ENCODE data around the gene LCE1D.

Gene LCE1D

DNA sequence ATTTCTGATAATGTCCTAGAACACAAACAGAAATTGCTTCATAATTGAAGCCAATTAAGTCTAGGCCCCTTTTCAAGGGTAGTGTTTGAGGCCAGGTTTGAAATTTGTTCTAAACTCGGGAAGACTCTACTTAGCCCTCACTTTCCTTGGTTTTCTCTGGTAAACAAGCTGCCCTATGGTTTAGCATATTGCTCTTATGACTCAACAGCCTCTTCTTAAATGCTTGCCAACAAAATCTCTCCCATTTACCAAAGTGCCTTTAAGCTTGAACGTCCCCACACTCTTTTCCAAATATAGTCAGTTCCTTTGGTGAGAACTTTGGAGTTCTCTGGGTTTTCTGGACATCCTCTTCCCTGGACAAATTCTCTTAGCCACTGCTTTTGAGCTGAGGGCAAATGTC lies 40.3 kb downstream of the LCE1D start:
- Histone ChIP-seq H3K27ac (replicated peaks) (no peak overlapping the region), H3K4me3 (replicated peaks; ENCODE audit: insufficient read depth, low read length) (no peak overlapping the region), H3K27me3 (ENCODE audit: insufficient read depth, poor library complexity, severe bottlenecking) (no peaks in the 10 kb centered on the region)
- TF ChIP-seq POLR2AphosphoS5 (IDR thresholded peaks at IDR 0.05; ENCODE audit: low read depth) (no peak), GABPA (IDR thresholded peaks at IDR 0.05; ENCODE audit: low read depth) (no peak), SPI1 (IDR thresholded peaks at IDR 0.05; ENCODE audit: borderline replicate concordance, low read depth) (no peak)
- TF ChIP-seq, protein P1, sequence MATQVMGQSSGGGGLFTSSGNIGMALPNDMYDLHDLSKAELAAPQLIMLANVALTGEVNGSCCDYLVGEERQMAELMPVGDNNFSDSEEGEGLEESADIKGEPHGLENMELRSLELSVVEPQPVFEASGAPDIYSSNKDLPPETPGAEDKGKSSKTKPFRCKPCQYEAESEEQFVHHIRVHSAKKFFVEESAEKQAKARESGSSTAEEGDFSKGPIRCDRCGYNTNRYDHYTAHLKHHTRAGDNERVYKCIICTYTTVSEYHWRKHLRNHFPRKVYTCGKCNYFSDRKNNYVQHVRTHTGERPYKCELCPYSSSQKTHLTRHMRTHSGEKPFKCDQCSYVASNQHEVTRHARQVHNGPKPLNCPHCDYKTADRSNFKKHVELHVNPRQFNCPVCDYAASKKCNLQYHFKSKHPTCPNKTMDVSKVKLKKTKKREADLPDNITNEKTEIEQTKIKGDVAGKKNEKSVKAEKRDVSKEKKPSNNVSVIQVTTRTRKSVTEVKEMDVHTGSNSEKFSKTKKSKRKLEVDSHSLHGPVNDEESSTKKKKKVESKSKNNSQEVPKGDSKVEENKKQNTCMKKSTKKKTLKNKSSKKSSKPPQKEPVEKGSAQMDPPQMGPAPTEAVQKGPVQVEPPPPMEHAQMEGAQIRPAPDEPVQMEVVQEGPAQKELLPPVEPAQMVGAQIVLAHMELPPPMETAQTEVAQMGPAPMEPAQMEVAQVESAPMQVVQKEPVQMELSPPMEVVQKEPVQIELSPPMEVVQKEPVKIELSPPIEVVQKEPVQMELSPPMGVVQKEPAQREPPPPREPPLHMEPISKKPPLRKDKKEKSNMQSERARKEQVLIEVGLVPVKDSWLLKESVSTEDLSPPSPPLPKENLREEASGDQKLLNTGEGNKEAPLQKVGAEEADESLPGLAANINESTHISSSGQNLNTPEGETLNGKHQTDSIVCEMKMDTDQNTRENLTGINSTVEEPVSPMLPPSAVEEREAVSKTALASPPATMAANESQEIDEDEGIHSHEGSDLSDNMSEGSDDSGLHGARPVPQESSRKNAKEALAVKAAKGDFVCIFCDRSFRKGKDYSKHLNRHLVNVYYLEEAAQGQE (IDR thresholded peaks at IDR 0.05; ENCODE audit: insufficient replicate concordance, low read depth) = no peak
- TF ChIP-seq, protein P2, sequence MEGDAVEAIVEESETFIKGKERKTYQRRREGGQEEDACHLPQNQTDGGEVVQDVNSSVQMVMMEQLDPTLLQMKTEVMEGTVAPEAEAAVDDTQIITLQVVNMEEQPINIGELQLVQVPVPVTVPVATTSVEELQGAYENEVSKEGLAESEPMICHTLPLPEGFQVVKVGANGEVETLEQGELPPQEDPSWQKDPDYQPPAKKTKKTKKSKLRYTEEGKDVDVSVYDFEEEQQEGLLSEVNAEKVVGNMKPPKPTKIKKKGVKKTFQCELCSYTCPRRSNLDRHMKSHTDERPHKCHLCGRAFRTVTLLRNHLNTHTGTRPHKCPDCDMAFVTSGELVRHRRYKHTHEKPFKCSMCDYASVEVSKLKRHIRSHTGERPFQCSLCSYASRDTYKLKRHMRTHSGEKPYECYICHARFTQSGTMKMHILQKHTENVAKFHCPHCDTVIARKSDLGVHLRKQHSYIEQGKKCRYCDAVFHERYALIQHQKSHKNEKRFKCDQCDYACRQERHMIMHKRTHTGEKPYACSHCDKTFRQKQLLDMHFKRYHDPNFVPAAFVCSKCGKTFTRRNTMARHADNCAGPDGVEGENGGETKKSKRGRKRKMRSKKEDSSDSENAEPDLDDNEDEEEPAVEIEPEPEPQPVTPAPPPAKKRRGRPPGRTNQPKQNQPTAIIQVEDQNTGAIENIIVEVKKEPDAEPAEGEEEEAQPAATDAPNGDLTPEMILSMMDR (IDR thresholded peaks at IDR 0.05; ENCODE audit: insufficient read depth, low read length) = no peak
- no peak for DNase-seq (ENCODE audit: low read depth in 1 of 2, low spot score in 1 of 2)

DNA sequence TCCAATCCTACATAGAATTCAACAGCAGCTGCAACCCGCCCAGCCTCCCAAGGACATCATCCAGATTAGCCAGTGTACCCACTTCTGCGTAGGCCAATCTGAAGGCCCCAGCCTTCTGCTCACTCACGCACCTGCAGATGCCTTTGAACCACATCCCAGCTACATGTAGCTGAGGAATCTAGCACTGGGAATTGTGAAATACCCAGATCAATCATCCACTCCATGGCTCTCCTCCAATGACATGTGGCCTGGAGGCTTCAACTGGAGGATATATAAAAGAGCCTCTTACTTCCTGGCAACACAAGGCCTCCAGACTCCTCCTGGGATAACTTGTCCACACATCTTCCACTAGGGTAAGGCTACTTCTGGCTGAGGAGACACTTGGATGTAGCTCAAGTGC lies 46.0 kb downstream of the LCE1D start, which contains the start of gene LCE6A:
Gene LCE6A, plus strand, starts transcription at position 301 of the 400 bp plus-strand sequence. CDS start 665 bp downstream, outside the sequence.
- Histone ChIP-seq H3K4me3 (replicated peaks; ENCODE audit: insufficient read depth, low read length) (no peak within 1 kb of the TSS), H3K27me3 (ENCODE audit: insufficient read depth, poor library complexity, severe bottlenecking) (no peaks in the 10 kb centered on the region), H3K27ac (replicated peaks) (no peak within 1 kb of the TSS)
- DNase-seq (ENCODE audit: low read depth in 1 of 2, low spot score in 1 of 2) = no peak
- TF ChIP-seq, protein P2 (IDR thresholded peaks at IDR 0.05; ENCODE audit: insufficient read depth, low read length) = no peak
- TF ChIP-seq SPI1 (IDR thresholded peaks at IDR 0.05; ENCODE audit: borderline replicate concordance, low read depth) (no peak), GABPA (IDR thresholded peaks at IDR 0.05; ENCODE audit: low read depth) (no peak), POLR2AphosphoS5 (IDR thresholded peaks at IDR 0.05; ENCODE audit: low read depth) (no peak)
- TF ChIP-seq, protein P1 (IDR thresholded peaks at IDR 0.05; ENCODE audit: insufficient replicate concordance, low read depth) = no peak

Data from HL-60 (cell line).